AG09319 (cell line): Measurements from ENCODE around the gene SSPN.

Experiments used
- DNase-seq: peaks from one replicate; pipeline ENCODE4 v3.0.0-alpha.2; 2010; ENCODE audit warnings: low read depth; ENCODE audit errors: extremely low read depth
- TF ChIP-seq, protein P1 (sequence below): IDR thresholded peaks from 2 replicates; pipeline ENCODE4 v1.5.1; 2011; ENCODE audit warnings: low read depth, mild to moderate bottlenecking, inconsistent platforms, low read length, moderate library complexity

The SSPN gene

DNA sequence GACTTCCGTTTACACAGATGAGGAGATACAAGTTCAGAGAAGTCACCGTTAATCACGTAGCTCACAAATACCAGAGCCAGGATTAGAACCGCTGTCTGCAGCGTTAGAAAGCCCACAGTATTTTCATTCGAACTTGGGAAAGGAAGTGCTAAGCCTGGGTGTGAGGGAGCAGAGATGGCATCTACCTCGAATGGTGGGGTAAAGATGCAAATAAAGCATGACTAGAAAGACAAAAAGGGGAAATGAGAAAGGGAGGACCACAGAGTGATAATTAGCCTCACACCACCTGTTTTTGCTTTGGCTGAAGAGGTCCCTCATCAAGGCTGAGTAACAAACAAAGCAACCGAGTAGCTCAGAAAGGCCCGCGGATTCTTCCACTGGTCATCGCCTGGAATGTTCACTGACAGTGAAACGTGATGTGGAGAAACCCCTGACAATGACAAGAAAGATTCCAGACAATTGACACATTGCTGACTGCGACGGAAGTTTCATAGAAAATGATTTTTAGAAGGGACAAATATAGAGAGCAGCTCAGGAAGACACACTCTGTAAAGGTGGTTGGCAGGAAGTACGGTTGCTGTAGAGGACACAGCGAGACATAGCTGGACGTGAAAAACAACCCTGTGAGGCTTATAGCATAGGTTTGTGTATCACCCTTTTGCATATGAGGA lies 39.0 kb upstream of the SSPN start:
- TF ChIP-seq, protein P1, sequence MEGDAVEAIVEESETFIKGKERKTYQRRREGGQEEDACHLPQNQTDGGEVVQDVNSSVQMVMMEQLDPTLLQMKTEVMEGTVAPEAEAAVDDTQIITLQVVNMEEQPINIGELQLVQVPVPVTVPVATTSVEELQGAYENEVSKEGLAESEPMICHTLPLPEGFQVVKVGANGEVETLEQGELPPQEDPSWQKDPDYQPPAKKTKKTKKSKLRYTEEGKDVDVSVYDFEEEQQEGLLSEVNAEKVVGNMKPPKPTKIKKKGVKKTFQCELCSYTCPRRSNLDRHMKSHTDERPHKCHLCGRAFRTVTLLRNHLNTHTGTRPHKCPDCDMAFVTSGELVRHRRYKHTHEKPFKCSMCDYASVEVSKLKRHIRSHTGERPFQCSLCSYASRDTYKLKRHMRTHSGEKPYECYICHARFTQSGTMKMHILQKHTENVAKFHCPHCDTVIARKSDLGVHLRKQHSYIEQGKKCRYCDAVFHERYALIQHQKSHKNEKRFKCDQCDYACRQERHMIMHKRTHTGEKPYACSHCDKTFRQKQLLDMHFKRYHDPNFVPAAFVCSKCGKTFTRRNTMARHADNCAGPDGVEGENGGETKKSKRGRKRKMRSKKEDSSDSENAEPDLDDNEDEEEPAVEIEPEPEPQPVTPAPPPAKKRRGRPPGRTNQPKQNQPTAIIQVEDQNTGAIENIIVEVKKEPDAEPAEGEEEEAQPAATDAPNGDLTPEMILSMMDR, result no peak
- no peak for DNase-seq

- no peak for DNase-seq
- TF ChIP-seq, protein P1, result no peak
Measured at GRCh38 chr12:26157001-26157400, 38.4 kb upstream of the SSPN start.

GRCh38 chr12:26158078-26158764 lies 37.2 kb upstream of the SSPN start:
- no peak for DNase-seq
- TF ChIP-seq, protein P1, result no peak

- DNase-seq, result no peak
- TF ChIP-seq, protein P1, result no peak
Measured at GRCh38 chr12:26162174-26162573, 33.2 kb upstream of the SSPN start.

DNA sequence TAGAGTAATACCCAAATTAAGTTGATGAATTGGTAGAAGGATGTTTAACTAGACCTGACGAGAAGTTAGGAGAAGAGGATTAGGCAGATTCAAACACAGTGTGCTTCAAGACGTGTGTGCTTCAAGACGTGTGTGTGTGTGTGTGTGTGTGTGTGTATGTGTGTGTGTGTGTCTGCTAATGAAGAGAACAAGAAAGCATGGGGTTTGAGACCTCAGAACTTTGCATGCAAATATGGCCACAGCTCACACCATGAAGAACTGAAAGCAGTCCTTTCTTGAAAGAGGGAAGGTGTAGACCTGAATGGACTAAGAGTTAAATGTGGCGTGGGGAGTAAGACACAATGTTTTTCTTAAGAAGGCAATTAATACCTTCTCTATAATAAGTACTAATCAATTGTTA lies 32.5 kb upstream of the SSPN start:
- TF ChIP-seq, protein P1, result no peak
- no peak for DNase-seq

- no peak for DNase-seq
- TF ChIP-seq, protein P1, result no peak
Measured at GRCh38 chr12:26164118-26164517, 31.3 kb upstream of the SSPN start.

DNA sequence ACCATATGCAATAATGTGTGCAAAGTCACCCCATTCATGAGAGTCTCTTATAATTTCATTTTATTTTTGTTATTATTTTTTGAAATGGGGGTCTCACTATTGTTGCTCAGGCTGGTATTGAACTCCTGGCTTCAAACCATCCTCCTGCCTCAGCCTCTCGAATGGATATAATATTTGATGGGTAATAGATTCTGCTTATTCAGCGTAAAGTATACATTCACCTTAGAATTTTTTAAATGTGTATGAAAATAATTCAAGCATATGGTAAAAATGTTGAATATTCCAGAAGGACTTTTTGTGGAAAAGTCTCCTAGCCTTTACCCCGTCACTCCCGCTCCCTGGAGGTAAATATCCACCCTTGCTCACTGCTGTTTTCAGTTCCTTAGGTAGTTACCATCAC lies 23.4 kb upstream of the SSPN start:
- TF ChIP-seq, protein P1, result no peak
- no peak for DNase-seq
